HG02840 (cell line): ENCODE results near the gene ARF1.

ENCODE experiments used
- ATAC-seq: cut with Tn5 transposase; IDR thresholded peaks from one replicate; pipeline ENCODE4 v1.9.1; 2021; ENCODE audit warnings: mild to moderate bottlenecking, moderate library complexity, moderate number of reproducible peaks; ENCODE audit not compliant: unreplicated experiment, low FRiP score

The ARF1 gene

DNA sequence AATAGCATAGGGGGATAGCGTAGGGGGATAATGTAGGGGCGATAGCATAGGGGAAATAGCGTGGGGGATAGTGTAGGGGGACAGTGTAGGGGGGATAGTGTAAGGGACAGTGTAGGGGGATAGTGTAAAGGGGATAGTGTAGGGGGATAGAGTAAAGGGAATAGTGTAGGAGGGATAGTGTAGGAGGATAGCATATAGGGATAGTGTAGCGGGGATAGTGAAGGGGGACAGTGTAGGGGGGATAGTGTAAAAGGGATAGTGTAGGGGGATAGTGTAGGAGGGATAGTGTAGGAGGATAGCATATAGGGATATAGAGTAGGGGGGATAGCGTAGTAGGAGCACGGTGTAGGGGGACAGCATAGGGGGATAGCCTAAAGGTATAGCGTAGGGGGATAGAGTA is 14.1 kb upstream of the ARF1 start:
- ATAC-seq, result no peak

DNA sequence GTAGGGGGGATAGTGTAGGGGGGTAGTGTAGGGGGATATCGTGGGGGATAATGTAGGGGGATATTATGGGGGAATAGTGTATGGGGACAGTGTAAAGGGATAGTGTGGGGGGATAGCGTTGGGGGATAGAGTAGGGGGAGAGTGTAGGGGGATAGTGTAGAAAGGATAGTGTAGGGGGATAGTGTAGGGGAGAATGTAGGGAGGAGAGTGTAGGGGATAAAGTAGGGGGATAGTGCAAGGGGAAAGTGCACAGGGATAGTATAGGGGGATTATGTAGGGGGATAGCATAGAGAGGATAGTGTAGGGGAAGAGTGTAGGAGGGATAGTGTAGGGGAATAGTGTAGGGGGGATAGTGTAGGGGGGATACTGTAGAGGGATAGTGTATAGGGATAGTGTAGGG is 12.3 kb upstream of the ARF1 start:
- ATAC-seq, result no peak

DNA sequence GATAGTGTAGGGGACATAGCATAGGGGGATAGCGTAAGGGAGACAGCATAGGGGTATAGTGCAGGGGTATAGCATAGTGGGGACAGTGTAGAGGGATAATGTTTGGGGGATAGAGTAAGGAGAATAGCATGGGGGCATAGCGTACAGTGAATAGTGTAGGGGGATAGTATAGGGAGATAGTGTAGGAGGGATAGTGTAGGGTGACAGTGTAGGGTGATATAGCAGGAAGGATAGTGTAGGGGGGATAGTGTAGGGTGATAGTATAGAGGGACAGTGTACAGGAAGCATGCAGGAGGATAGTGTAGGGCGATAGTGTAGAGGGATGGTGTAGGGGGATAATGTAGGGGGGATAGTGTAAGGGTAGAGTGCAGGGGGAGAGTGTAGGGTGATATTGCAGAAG is 11.7 kb upstream of the ARF1 start:
- ATAC-seq, result no peak

DNA sequence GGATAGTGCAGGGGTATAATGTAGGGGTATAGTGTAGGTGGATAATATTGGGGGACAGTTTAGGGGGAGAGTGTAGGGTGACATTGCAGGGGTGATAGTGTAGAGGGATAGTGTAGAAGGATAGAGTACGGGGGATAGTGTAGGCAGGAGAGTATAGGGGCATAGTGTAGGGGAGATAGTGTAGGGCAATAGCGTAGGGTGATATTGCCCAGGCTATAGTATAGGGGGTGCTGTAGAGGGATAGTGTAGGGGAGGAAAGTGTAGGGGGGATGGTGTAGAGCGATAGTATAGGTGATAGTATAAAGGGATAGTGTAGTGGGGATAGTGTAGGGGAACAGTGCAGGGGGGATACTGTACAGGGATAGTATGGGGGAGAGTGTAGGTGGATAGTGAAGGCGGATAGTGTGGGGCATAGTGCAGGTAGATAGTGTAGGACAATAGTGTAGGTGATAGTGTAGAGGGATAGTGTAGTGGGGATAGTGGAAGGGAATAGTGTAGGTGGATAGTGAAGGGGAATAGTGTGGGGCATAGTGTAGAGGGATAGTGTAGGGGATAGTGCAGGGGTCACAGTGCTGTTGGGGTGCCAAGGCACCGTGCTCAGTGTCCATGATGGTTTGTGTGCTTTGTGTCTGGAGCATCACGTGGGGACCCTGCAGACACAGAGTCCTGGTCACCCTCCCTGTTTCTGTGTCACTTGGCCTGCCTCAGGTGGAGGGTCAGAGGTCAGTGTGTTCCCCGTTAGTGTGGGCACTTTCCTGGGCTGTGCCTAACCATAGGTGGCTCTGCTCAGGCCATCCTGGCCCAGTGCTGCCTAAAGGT is 10.5 kb upstream of the ARF1 start:
- no peak for ATAC-seq

DNA sequence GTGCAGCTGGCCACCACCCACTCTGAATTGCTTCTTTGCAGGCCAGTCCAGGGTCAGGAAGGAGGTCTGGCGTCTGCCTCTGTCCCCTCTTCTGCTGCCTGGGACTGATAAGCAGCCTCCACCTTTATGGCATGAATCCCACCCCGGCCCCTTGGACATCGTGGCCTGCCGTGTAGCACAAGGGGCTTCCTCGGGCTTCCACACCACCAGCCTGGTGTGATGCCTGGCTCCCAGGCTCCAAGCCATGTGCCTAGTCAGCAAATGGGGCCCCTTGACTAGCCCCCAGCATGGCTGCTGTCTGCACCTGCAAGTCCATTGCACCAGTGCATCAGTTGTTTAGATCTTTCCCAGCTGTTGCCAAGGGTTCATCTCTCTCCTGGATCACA is 9.9 kb upstream of the ARF1 start:
- no peak for ATAC-seq

DNA sequence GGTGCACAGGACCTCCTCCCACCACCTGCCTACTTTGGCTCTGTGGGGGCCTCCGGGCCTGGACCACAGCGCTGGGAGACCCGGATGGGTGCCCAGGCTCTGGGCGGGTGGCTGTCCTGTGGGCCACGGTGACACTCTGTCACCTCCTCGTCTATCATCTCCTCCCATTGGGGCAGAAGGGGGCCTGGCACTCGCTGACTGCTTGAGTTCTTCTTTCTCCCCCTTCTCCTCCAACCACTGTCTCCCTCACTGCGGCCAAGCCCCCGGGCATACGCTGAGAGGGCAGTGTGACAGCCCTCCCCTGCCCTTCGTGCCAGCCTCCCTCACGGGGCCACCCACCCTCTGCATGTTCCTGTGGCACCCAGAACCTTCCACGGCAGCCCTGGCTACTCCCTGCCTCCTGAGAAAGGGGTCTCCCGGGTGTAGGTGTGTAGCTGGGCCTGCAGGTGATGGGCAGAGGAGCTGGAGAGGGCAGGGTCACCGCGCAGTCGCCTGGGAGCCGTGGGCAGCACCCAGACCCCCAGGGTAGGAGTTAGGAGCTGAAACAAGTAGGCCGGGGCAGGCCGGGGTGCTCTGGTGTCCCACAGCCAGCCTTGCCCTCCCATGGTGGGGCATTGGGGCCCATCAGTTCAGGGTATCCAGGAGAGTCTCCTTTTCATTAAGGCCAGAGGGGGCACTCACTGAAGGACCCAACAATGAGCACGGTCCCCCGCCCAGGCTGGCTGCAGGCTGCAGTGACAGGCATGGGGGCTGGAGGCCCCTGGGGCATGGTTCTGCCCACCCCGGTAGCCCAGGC is 9.2 kb upstream of the ARF1 start:
- no peak for ATAC-seq

DNA sequence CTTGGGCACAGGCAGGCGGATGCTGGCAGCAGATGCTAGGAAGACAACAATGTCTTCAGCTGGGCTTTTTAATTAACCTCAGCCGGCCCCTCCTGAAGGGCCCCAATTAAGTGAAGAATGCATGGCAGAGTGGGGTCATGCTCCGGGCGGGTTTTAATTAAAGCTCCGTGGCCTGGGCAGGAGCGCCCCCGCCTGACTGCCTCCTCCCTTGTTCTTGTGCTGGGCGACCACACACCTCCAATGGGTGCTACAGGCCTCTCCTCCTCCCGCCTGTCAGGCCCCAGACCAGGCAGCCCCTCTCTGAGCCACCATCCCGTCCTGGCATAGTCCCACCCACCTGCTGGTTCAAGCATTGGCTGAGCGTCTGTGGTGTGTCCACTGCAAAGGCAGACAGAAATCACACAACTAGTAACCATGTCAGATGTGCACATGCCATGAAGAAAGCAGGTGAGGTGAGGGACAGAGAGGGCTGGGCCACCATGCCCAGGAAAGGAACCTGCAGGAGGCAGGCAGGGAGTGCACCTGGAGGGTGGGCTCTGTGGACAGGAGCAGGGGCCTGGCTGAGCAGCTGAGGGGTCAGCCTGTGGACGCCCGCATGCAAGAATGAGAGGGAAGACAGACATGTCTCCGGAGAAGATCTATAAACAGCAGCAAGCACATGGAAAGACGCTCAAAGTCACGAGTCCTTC is 8.5 kb upstream of the ARF1 start:
- no peak for ATAC-seq

DNA sequence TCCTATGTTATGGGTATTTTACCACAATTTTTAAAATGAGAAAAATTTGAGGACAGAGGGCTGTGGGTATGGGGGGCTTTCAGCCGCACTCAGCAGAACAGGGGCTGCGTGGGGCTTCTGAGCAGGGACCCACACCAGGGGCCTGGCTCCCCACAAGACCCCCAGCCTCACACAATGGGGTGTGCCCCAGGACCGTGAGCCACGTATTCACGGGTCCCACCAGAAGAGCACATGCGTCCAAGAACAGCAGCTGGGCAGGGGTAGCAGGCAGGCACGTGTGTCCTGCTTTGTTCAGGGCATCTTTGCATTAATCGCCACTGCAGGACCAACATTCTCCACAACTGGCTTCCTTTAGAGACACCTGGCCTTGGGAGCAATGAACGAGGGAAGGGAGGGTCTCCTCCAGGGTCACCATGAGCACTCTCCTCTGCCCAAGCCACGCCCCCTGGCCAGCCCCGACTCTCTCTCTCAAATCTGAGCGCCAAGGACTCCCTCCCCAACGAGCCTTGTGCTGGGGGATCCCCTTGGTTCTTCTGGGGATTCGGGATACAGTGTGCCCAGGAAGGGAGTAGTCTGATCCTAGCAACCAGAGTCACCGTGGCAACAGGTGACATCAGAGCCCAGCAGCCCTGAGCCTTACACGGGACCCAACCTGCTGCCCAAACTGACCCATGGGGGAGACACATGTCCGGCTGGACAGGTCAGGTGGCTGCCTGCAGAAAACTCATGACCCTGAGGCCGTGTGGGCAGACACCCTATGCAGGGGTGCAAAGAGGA is 7.4 kb upstream of the ARF1 start:
- ATAC-seq, result no peak

DNA sequence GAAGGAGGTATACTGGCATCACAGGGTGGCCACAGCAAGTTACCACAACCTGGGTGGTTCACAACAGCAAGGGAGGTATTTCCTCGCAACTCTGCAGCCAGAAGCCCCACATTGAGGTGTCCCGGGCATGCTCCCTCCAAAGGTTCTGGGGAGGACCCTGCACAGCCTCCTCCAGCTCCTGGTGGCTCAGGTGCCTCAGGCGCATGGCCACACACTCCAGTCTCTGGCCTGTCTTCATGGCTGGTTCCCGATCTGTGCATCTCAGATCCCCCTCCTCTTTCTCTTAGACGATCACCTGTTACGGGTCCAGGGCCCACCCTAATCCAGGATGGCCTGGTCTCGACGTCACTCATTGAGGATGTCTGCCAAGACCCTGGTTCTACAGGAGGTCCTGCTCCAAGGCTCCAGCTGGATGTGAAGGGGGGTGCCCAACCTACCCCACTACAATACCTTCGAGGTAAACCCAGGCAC is 6.7 kb upstream of the ARF1 start:
- ATAC-seq, result no peak

DNA sequence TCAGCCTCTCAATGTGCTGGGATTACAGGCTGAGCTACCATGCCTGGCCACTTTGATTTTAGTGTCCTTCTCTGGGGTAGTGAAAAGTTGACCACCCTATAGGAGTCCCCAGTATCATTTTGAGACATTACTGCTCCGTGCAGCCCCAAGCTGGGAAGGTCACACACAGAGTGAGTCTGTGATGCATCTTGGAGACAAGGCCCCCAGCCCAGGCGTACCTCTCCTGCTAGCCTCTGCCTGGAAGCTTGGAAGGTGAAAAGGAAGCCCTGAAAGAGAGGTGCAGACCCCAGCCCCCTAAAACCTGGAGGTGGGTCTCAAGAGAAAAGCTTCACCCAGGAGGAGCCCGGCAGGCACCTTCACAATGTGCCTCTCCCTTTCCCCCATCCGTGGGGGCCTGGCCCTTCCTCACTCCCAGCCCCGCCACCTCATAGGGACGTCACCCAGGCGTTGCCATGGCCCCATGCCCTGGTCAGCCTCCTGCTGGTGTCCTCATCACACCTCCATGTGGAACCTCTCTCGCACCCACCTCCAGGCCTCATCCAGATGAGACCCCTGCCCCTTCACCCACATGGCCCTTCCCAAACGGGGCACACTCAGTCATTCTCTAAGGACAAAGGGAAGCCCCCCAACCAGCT is 5.6 kb upstream of the ARF1 start:
- ATAC-seq, result no peak

DNA sequence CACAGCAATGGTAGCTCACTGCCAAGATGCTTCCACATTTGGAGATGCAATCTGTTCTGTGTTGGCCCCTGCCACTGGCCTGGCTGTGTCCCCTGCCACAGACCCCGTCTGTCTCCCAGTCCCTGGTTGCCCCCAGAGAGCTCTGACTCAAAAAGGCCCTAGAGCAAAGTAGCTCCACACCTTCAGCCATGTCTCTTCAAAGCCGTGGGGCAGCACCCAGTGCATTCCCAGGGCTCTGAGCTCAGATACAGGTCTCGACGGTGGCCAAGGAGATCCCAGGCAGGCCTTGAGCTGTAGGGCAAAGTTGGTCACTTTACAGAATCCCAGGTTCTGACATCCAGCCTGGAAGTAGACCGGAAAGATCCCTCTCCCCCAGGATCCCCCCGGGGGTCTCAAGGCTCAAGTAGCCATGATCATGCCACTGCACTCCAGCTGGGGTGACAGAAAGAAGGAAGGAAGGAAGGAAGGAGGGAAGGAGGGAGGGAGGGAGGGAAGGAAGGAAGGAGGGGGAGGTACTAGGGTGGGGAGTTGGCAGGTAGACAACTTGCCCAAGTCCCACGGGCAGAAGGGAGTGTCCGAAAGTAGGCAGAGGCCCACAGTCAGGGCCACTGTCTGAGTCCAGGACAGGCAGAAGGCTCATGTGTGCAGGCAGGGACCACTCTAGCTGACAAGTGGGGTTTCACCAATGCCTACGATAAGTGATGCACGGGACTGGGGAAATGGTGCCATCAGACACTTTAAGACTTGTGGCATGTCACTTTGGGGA is 4.8 kb upstream of the ARF1 start:
- no peak for ATAC-seq

DNA sequence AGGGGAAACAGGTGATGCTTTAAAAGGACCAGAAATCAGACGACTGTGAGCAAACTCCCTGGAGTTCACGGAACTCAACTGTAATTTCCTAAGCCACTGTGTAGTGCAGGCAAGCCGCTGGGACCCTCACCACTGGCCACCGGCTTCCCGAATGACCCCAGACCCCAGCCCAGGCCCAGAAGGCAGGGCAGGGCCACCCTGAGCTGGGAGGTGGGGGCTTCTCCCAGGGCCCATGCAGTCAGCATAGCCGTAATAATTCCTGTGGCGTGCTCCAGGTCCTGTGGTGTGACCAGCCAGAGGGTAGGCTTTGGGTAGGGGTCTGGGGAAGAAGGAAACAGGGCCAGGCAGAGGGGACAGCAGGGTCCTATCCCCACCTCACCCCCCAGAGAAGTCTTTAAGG is 3.5 kb upstream of the ARF1 start:
- no peak for ATAC-seq

DNA sequence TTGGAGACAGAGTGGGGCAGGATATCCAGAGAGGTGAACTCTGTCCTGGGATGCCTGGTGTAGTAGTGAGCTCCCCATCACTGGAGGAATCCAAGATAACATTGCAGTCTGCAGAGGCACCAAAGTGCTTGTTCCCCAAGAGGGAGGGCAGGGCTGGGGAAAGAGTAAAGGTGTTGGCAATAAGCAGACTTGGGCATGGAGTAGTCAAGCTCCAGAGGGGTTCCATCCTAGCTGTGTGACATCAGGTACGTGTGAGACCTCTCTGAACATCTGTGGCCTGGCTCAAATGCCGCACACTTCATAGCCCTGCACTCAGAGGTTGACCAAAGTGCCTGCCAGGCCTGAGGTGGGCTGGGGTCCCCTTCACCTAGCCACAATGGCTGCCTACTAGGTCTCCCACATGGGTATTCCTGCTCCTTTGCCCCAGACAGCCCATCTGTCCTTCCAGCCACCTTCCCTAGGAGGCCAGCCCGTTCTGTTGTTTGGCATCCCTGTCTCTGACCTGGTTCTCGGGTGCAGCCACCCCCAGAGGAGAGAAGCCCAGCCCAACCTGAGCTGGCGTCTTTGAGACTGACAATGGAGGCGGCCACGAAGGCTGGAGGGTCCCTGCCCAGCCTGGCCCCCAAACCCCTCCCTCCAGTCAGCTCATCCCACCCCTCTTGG is 2.8 kb upstream of the ARF1 start:
- no peak for ATAC-seq

DNA sequence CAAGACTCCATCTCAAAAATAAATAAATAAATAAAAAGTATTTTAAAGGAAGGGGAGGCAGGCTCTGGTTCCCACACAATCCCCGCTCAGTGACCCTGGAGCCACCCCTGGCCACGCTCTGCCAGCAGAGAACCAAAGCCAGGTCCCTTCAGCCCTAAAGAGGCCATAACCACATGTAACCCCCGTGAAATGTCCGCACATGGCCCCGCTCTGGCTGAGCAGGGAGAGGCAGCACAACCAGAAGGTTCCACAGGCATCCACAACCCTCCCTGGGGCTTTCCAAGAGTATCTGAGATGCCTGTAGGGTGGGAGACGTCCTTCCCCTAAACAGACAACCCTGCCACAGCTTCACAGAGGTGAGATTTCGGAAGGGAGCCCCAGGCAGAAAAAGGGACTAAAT is 1.4 kb upstream of the ARF1 start:
- no peak for ATAC-seq

DNA sequence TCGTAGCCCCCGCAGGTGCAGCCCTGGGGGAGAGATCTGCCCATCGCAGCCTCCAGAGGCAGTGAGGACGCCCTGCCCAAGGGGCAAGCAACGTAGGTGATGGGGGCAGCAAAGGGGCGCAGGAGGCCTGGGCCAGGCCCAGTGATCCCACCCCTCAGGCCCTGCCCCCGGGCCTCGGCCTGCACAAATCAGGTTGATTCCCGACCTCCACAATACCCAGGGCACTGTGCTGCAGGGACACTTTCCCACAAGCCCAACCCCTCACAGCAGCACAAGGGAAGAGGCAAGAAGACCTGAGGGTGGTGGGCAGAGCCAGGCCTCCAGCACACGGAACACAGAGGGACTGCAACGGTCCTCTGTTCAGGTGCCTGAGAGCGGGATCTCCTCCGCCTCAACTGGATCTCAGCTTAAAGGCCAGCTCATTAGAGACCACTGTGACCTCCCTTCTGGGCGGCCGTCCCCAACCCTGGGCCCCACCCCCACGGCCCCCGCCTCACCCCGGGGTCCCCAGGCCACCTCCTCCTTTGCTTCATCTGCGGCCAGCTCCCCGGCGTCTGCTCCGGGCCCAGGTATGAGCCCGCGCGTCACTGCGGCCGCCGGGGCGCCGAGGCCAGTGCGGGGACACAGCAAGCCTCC is 812 bp upstream of the ARF1 start:
- peak; percentile 5 for ATAC-seq

DNA sequence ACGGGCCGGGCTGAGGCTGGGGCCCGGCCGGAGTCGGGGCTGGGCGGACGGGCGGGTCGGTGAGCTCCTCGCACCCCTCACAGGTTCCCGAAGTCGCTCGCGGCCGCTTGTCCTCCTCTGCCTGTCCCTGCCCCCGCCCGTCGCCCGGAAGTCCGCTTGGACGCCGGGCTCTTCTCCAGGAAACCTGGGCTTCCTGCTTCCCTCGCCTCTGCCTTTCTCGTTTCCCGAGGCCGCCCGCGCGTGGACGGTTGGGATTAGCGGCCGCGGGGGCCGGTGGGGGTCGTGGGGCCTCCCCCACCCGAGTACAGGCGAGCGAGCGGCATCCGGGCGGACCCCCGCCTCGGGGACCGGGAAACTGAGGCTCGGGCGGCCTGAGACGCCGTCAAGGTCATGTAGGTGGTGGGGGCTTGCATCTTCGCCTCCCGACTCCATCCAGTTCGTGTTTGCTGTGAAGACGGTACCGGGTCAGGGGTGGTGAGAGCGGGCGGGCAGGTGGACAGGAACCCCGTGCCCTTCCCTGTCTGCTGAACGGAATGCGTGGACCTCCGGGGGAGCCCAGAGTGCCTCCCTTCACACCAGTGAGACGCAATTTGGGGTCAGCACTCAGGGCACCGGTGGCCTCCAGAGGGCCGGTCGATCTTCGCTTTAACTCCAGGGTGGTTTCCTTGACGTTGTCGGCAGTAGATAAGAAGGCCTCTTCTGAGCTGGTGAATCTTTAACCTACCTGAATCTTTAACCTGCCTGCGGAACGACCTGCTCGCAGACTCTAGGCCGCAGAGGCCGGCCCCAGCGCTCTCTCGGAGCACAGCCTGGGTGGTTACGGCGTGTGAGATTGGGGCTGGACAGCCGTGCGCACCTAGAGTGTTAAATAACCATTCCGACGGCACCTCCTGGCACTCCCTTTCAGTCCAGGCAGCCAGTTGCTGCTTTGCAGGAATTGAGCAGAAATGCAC is 686 bp downstream of the ARF1 start:
- peak; percentile 21 for ATAC-seq

DNA sequence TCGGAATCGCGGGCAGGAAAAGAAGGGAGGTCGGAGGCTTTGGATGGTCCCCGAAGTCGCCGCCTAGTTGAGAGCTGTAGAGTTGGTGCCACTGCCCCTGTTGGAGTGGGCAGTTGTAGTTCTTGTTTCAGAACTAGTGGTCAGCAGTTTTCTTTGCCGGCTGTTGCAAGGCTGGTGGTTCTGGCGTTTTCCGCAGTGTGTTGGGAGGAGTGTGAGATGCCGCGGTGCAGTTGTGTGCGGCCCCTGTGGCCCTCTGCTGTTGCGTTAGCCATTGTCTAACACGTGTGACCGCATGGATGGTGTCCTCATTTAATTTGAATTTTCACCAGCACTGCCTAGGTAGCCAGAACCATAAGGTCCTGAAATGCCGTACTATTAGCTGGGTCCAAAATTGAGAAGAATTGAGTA is 1.4 kb downstream of the ARF1 start:
- ATAC-seq, result no peak
